K562 (cell line): ENCODE data around the gene ETS2. TPM values are rescaled to one million over a fixed set of nuclear protein-coding genes. Genes with fewer than 3 reads are reported as not detected.

ENCODE experiments used
- MGA ChIP-seq: fragments of 450-650 bp; IDR thresholded peaks from 2 replicates; pipeline ENCODE4 v1.6.1; 2016; ENCODE audit warnings: mild to moderate bottlenecking, moderate library complexity
- PBX2 ChIP-seq, 2 experiments: IDR thresholded peaks in 1 of 2; conservative IDR thresholded peaks in 1 of 2; 2 replicates each; pipeline ENCODE4 v1.6.1; 2016; ENCODE audit warnings: low read depth in 2 of 2, mild to moderate bottlenecking in 1 of 2, missing compliant biosample characterization in 1 of 2, missing genetic modification characterization in 1 of 2, moderate library complexity in 1 of 2
- UBTF ChIP-seq, 2 experiments: IDR thresholded peaks; 2 replicates each; pipeline ENCODE4 v1.6.1; 2012; ENCODE audit warnings: improper control_type of control experiment in 2 of 2, low read depth in 2 of 2, low read length in 2 of 2, borderline replicate concordance in 1 of 2
- WHSC1 ChIP-seq: IDR thresholded peaks from one replicate; pipeline ENCODE4 v1.6.1; 2012; ENCODE audit warnings: low read length, control low read depth, inconsistent platforms
- ZNF274 ChIP-seq: IDR thresholded peaks from 2 replicates; pipeline ENCODE4 v1.6.1; 2011; ENCODE audit warnings: low read depth, mild to moderate bottlenecking, low read length, moderate library complexity, borderline replicate concordance
- polyA plus RNA-seq, 8 experiments: library from polyadenylated mRNA; depleted of rRNA in 4 of 8; stranded (reverse) in 5 of 8; unstranded in 3 of 8; fragments of >200 nt; fragmentation: Nextera tagmentation in 2 of 8; fragmentation: Illumina TruSeq in 1 of 8; extraction: Ambion mirVana in 2 of 8; extraction: Trizol in 1 of 8; gene quantifications; 2 replicates each; pipeline versions ENCODE4 v1.2.1 to v1.2.3, GENCODE V29; 2011 to 2014; ENCODE audit warnings: inconsistent platforms in 1 of 8, missing spikeins in 1 of 8
- total RNA-seq, 7 experiments: library from RNA; depleted of rRNA in 6 of 7; stranded (reverse); fragments of >200 nt in 6 of 7; fragmentation: Illumina TruSeq in 2 of 7; extraction: Trizol in 2 of 7; gene quantifications; 2 replicates each; pipeline versions ENCODE4 v1.2.1 to v1.2.3, GENCODE V29; 2011 to 2021; ENCODE audit warnings: low replicate concordance in 1 of 7

Gene ETS2
- total and polyA plus RNA-seq, 9 of the 15 experiments (the other 6 are each of a cell fraction or from before 2014, with no cell fraction given), result 1.7 to 24.4 (median 12.2) TPM

- TF ChIP-seq MGA (no peak), ZNF274 (no peak), WHSC1 (no peak), PBX2 (CRISPR knock-in tag; IDR thresholded peaks at IDR 0.05; ENCODE audit: low read depth) (no peak), PBX2 (tag; conservative IDR thresholded peaks at IDR 0.05; ENCODE audit: low read depth) (no peak), UBTF (IDR thresholded peaks at IDR 0.05; ENCODE audit: borderline replicate concordance in 1 of 2, low read depth in 2 of 2, low read length in 2 of 2) (no peak)
Measured at GRCh38 chr21:38798481-38798882, 7.2 kb upstream of the ETS2 start (continued).
